Stimulated activated CD4-positive, alpha-beta T cell treated with anti-CD3 and anti-CD28 coated beads, Interleukin-1b, Interleukin-23, amount 100 ng/mL, for 1 hour (primary cell): ENCODE measurements around the gene SGK1.

Source experiments
- DNase-seq, 2 donors: peaks; one replicate each; pipeline ENCODE4 v3.0.0-alpha.2; 2020; ENCODE audit warnings: low read depth in 2 of 2

The SGK1 gene

GRCh38 chr6:134123666-134124208 lies 194.2 kb downstream of the SGK1 start:
- DNase-seq, result no peak

- no peak for DNase-seq
Measured at GRCh38 chr6:134122775-134123174, 195.1 kb downstream of the SGK1 start.

DNA sequence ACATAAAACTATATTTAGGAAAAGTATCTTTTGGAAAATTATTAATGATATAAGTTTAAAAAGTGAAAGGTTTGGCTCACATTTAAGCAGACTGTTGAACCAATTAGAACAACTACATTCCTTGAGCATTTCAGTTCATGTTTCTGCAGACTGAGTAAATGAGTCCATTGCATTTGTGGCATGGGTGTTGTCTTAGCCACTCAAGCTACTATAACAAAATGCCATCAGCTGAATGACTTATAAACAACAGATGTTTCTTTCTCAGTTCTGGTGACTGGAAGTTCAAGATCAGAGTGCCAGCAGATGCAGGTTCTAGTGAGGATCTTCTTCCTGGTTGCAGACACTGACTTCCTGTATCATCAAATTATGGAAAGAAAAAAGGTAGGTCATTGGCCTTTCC lies 198.4 kb downstream of the SGK1 start:
- DNase-seq, result no peak
